Keratinocyte (primary cell): Measurements from ENCODE around the gene CUX1.

ENCODE experiments used
- CTCF ChIP-seq, 3 experiments: IDR thresholded peaks in 1 of 3; conservative IDR thresholded peaks in 1 of 3; optimal IDR thresholded peaks in 1 of 3; 2 replicates in 2 of 3; 3 replicates in 1 of 3; pipeline versions ENCODE3 to v1.5.1; 2011; ENCODE audit warnings: low read length in 3 of 3, mild to moderate bottlenecking in 3 of 3, moderate library complexity in 2 of 3, control low read depth in 1 of 3, inconsistent platforms in 1 of 3; ENCODE audit not compliant: insufficient read depth in 2 of 3; ENCODE audit errors: extremely low read depth in 1 of 3
- EZH2 ChIP-seq: IDR thresholded peaks from one replicate; pipeline ENCODE4 v1.6.1; 2012; ENCODE audit warnings: inconsistent platforms, mild to moderate bottlenecking, low read length, moderate library complexity

GRCh38 chr7:102148799-102149198 lies 331.4 kb downstream of the CUX1 start:
- TF ChIP-seq EZH2 (no peak), CTCF (optimal IDR thresholded peaks at IDR 0.05 in 1 of 3, IDR thresholded peaks at IDR 0.05 in 1 of 3, conservative IDR thresholded peaks at IDR 0.05 in 1 of 3; ENCODE audit: extremely low read depth in 1 of 3, insufficient read depth in 2 of 3, low read length in 3 of 3) (no peak)
